Immature natural killer cell (primary cell): ENCODE data around the gene TMBIM1. TPM values are rescaled to one million over a fixed set of nuclear protein-coding genes. Genes with fewer than 3 reads are reported as not detected.

Experiments used
- DNase-seq, 3 donors: peaks; one replicate each; pipeline ENCODE4 v3.0.0; 2022; ENCODE audit warnings: mixed read lengths in 1 of 3
- H3K27ac Mint-ChIP-seq, 6 donors: one replicate each; pipeline ENCODE4 v1.8.0; 2020; ENCODE audit warnings: mixed read lengths in 6 of 6, mild to moderate bottlenecking in 5 of 6, inconsistent platforms in 4 of 6, moderate library complexity in 3 of 6
- H3K27me3 Mint-ChIP-seq, 3 donors: one replicate each; pipeline ENCODE4 v1.8.0; 2020 to 2021; ENCODE audit warnings: low read depth in 3 of 3, mild to moderate bottlenecking in 3 of 3, mixed read lengths in 3 of 3, moderate library complexity in 3 of 3, inconsistent platforms in 1 of 3
- H3K36me3 Mint-ChIP-seq, 3 donors: one replicate each; pipeline ENCODE4 v1.8.0; 2020; ENCODE audit warnings: mixed read lengths in 3 of 3, inconsistent platforms in 2 of 3, mild to moderate bottlenecking in 2 of 3
- H3K4me1 Mint-ChIP-seq, 2 donors: one replicate each; pipeline ENCODE4 v1.8.0; 2020; ENCODE audit warnings: inconsistent platforms in 2 of 2, mild to moderate bottlenecking in 2 of 2, mixed read lengths in 2 of 2, moderate library complexity in 1 of 2
- H3K4me3 Mint-ChIP-seq, 5 donors: one replicate each; pipeline ENCODE4 v1.8.0; 2020; ENCODE audit warnings: mild to moderate bottlenecking in 5 of 5, mixed read lengths in 5 of 5, inconsistent platforms in 3 of 5, moderate library complexity in 3 of 5
- H3K9me3 Mint-ChIP-seq, 6 donors: one replicate each; pipeline ENCODE4 v1.8.0; 2020; ENCODE audit warnings: mild to moderate bottlenecking in 6 of 6, mixed read lengths in 6 of 6, inconsistent platforms in 4 of 6, moderate library complexity in 3 of 6
- polyA plus RNA-seq, 3 donors: library from polyadenylated mRNA; unstranded; fragments of 300-500 nt; fragmentation: Illumina TruSeq; gene quantifications; one replicate each; pipeline ENCODE4 v1.2.3, GENCODE V29; 2021

The TMBIM1 gene
- 100 to 1,000 TPM; 119 to 268 (median 155) TPM for polyA plus RNA-seq

GRCh38 chr2:218292048-218293014, at the start of gene TMBIM1:
Gene TMBIM1 (minus strand): TSS chr2:218292503. CDS start chr2:218282141, 10,362 bp downstream.
- peak within 1 kb of the TSS; percentile 95 to 100 (median 98) for H3K27ac Mint-ChIP-seq
- peak within 1 kb of the TSS; percentile 84 to 91 (median 89) for H3K4me3 Mint-ChIP-seq
- H3K9me3 Mint-ChIP-seq, result no peaks in the 10 kb centered on the region
- H3K4me1 Mint-ChIP-seq, result peaks cover 64 to 66% of the 10 kb centered on the region in 2 donors
- DNase-seq, result peak; percentile 81 to 85 (median 81)
- peaks cover 0 to under 1% (median 0%) of the 10 kb centered on the region in 3 donors for H3K27me3 Mint-ChIP-seq
- H3K36me3 Mint-ChIP-seq, result no peaks in the 10 kb centered on the region

GRCh38 chr2:218341381-218341780, 49.1 kb upstream of the TMBIM1 start:
- H3K4me3 Mint-ChIP-seq, result no peak overlapping the region
- H3K4me1 Mint-ChIP-seq, result no peaks in the 10 kb centered on the region
- H3K9me3 Mint-ChIP-seq, result no peaks in the 10 kb centered on the region
- DNase-seq, result no peak
- no peak overlapping the region for H3K27ac Mint-ChIP-seq
- H3K36me3 Mint-ChIP-seq, result no peaks in the 10 kb centered on the region
- peaks cover 1 to 2% (median 2%) of the 10 kb centered on the region in 3 donors for H3K27me3 Mint-ChIP-seq

GRCh38 chr2:218340656-218341055, 48.4 kb upstream of the TMBIM1 start:
- H3K4me3 Mint-ChIP-seq, result no peak overlapping the region
- H3K9me3 Mint-ChIP-seq, result no peaks in the 10 kb centered on the region
- no peaks in the 10 kb centered on the region for H3K4me1 Mint-ChIP-seq
- no peak overlapping the region for H3K27ac Mint-ChIP-seq
- no peaks in the 10 kb centered on the region for H3K36me3 Mint-ChIP-seq
- DNase-seq, result no peak
- peaks cover 1 to 2% (median 2%) of the 10 kb centered on the region in 3 donors for H3K27me3 Mint-ChIP-seq

- Mint-ChIP-seq H3K9me3 (no peaks in the 10 kb centered on the region), H3K27ac (no peak overlapping the region), H3K4me3 (no peak overlapping the region), H3K27me3 (peaks cover 0 to 6% (median 0%) of the 10 kb centered on the region in 3 donors), H3K36me3 (no peaks in the 10 kb centered on the region), H3K4me1 (no peaks in the 10 kb centered on the region)
- no peak for DNase-seq
Measured at GRCh38 chr2:218334531-218334930, 42.2 kb upstream of the TMBIM1 start.

GRCh38 chr2:218332920-218333645, 40.8 kb upstream of the TMBIM1 start:
- Mint-ChIP-seq H3K9me3 (no peaks in the 10 kb centered on the region), H3K4me1 (no peaks in the 10 kb centered on the region), H3K27me3 (peaks cover 0 to 6% (median 0%) of the 10 kb centered on the region in 3 donors), H3K27ac (no peak overlapping the region), H3K4me3 (no peak overlapping the region), H3K36me3 (no peaks in the 10 kb centered on the region)
- no peak for DNase-seq

GRCh38 chr2:218332288-218332687, 40.0 kb upstream of the TMBIM1 start:
- no peak for DNase-seq
- H3K36me3 Mint-ChIP-seq, result no peaks in the 10 kb centered on the region
- no peaks in the 10 kb centered on the region for H3K9me3 Mint-ChIP-seq
- peaks cover 0 to 5% (median 2%) of the 10 kb centered on the region in 3 donors for H3K27me3 Mint-ChIP-seq
- no peak overlapping the region for H3K27ac Mint-ChIP-seq
- no peaks in the 10 kb centered on the region for H3K4me1 Mint-ChIP-seq
- H3K4me3 Mint-ChIP-seq, result no peak overlapping the region

- H3K4me3 Mint-ChIP-seq, result no peak overlapping the region
Measured at GRCh38 chr2:218331745-218332144, 39.4 kb upstream of the TMBIM1 start.

GRCh38 chr2:218329826-218330593, 37.7 kb upstream of the TMBIM1 start:
- H3K27me3 Mint-ChIP-seq, result peaks cover 0 to 5% (median 2%) of the 10 kb centered on the region in 3 donors
- H3K36me3 Mint-ChIP-seq, result no peaks in the 10 kb centered on the region
- H3K27ac Mint-ChIP-seq, result peak overlapping the region in 1 of 6 donors; percentile 36
- no peak for DNase-seq
- H3K9me3 Mint-ChIP-seq, result no peaks in the 10 kb centered on the region
- no peak overlapping the region for H3K4me3 Mint-ChIP-seq
- no peaks in the 10 kb centered on the region for H3K4me1 Mint-ChIP-seq

More at GRCh38 chr2:218331745-218332144, 39.4 kb upstream of the TMBIM1 start:
- peaks cover 0 to 5% (median 2%) of the 10 kb centered on the region in 3 donors for H3K27me3 Mint-ChIP-seq
- H3K9me3 Mint-ChIP-seq, result no peaks in the 10 kb centered on the region
- H3K36me3 Mint-ChIP-seq, result no peaks in the 10 kb centered on the region
- no peak for DNase-seq
- no peak overlapping the region for H3K27ac Mint-ChIP-seq
- H3K4me1 Mint-ChIP-seq, result no peaks in the 10 kb centered on the region

GRCh38 chr2:218329027-218329825, 36.9 kb upstream of the TMBIM1 start:
- Mint-ChIP-seq H3K9me3 (no peaks in the 10 kb centered on the region), H3K4me3 (no peak overlapping the region), H3K27me3 (peaks cover 2 to 5% (median 3%) of the 10 kb centered on the region in 3 donors), H3K4me1 (peaks cover 0 to under 1% of the 10 kb centered on the region in 2 donors), H3K36me3 (no peaks in the 10 kb centered on the region), H3K27ac (peak overlapping the region in 1 of 6 donors; percentile 36)
- DNase-seq, result no peak

- no peak overlapping the region for H3K4me3 Mint-ChIP-seq
- DNase-seq, result no peak
- no peaks in the 10 kb centered on the region for H3K36me3 Mint-ChIP-seq
- H3K9me3 Mint-ChIP-seq, result no peaks in the 10 kb centered on the region
- H3K27me3 Mint-ChIP-seq, result peaks cover 7 to 12% (median 8%) of the 10 kb centered on the region in 3 donors
- H3K4me1 Mint-ChIP-seq, result peaks cover 6 to 9% of the 10 kb centered on the region in 2 donors
- H3K27ac Mint-ChIP-seq, result no peak overlapping the region
Measured at GRCh38 chr2:218328294-218328693, 36.0 kb upstream of the TMBIM1 start.

- Mint-ChIP-seq H3K27me3 (peaks cover 7 to 13% (median 11%) of the 10 kb centered on the region in 3 donors), H3K4me1 (peaks cover 7 to 11% of the 10 kb centered on the region in 2 donors), H3K4me3 (no peak overlapping the region), H3K9me3 (no peaks in the 10 kb centered on the region), H3K27ac (no peak overlapping the region), H3K36me3 (no peaks in the 10 kb centered on the region)
- DNase-seq, result no peak
Measured at GRCh38 chr2:218327451-218328210, 35.3 kb upstream of the TMBIM1 start.

- H3K27me3 Mint-ChIP-seq, result peaks cover 5 to 18% (median 13%) of the 10 kb centered on the region in 3 donors
- no peaks in the 10 kb centered on the region for H3K36me3 Mint-ChIP-seq
- DNase-seq, result no peak
- no peaks in the 10 kb centered on the region for H3K9me3 Mint-ChIP-seq
- peaks cover 10 to 16% of the 10 kb centered on the region in 2 donors for H3K4me1 Mint-ChIP-seq
- H3K27ac Mint-ChIP-seq, result no peak overlapping the region
- H3K4me3 Mint-ChIP-seq, result peak overlapping the region in 1 of 5 donors; percentile 10
Measured at GRCh38 chr2:218326315-218326714, 34.0 kb upstream of the TMBIM1 start.
